Myocyte (in vitro differentiated cells): ENCODE data around the gene LHFPL6. TPM values are rescaled to one million over a fixed set of nuclear protein-coding genes. Genes with fewer than 3 reads are reported as not detected.

Experiments used
- DNase-seq: peaks from one replicate; pipeline ENCODE4 v3.0.0-alpha.2; 2012; ENCODE audit warnings: low read depth
- total RNA-seq: library from RNA; depleted of rRNA; stranded (reverse); fragments of >200 nt; gene quantifications from 2 replicates; pipeline ENCODE4 v1.2.3, GENCODE V29; 2014

Gene LHFPL6
- total RNA-seq, 1 donor from 2014 or later: 12.5 TPM

GRCh38 chr13:39315796-39316195 lies 287.2 kb downstream of the LHFPL6 start:
- DNase-seq: no peak

DNA sequence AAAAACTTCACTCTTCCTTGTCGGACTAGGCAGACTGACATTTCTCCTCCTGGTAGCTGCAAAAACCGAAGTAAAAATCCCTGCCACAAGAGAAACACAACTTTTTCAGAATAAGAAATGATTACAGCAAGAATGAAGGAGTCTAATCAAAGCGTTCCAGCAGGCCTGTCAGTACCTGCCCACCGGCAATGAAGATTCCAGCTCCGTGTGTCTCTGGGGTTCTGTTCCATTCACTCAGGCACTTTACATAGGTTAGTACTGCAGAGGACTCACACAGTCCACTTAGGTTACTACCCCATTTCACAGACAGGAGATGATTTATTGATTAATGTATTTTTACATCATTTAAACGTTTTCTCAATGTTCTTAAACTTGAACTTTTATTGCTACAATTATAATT lies 289.3 kb downstream of the LHFPL6 start:
- no peak for DNase-seq

DNA sequence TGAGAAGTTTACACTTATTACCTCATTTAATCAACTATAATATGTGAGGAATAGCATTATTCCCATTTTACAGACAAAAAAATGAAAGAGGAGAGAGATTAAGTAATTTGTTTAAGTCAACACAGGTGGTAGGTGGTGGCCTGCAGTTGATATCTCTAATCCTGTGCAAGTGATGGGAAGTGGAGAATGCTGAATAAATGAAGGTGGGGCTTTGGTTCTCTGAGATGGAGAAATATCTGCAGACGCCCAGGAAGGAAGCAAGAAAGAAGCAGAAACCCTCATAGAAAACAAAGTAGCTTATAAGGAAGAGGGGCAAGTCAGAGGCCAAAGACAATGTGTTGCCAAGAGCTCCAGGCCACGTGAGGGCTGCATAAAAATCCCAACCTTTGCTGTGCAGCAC lies 290.4 kb downstream of the LHFPL6 start:
- DNase-seq: no peak

DNA sequence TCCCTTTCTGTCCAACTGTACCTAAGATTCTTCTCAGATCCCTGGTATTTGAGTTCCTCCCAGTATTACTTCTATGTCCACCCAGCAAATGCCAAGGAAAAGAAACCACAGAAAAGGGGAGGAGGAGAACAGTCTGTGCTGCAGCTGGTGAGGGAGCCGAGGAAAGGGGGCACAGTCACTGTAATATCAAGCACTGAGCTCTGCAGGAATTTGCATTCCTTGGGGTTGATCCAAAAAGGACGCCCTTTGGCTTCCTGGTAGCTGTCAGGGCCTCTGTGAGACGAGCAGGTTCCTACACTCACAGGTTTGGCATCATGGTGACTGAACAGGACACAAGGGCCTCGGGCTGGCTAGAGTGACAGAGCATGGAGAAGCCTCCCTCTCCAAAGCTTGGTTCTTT lies 291.4 kb downstream of the LHFPL6 start:
- peak; percentile 61 for DNase-seq

DNA sequence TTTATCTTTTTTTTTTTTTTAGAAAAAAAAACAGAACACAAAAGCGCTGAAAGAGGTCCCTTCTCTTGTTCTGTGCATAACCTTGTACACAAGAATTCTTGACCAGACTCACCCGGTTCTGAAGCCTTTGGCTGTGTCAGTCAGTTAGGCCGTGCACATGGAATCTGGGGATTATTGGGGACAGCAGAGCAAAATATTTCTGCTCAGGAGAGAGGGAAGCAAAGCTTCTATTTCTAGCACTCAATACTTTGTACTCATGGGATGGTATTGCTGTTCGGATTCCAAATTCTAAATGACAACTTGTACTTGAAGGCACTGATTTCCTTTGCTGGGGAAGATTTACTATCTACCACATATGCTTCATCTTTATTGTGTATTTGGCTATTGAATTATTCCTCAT lies 292.0 kb downstream of the LHFPL6 start:
- DNase-seq: no peak

- no peak for DNase-seq
Observed at GRCh38 chr13:39306639-39307589, 296.1 kb downstream of the LHFPL6 start.

- DNase-seq: no peak
Observed at GRCh38 chr13:39302820-39303219, 300.2 kb downstream of the LHFPL6 start.

DNA sequence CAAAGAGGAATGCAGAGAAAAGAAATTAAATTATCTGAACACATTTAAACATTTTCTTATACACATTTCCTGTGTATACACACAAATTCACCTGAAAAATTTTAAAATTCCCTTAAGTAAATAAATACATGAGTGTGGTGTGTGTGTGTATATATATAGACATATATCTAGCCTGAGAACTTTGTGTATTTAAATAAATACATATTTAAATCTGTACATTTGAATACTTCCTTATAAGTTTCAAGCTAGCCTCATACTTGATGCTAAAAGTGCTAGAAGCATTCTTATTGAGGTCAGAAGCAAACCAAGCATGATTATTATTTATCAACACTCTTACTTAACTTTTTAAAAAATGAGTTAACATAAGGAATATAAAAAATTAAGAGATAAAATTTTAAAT lies 304.0 kb downstream of the LHFPL6 start:
- no peak for DNase-seq

GRCh38 chr13:39297664-39298171 lies 305.3 kb downstream of the LHFPL6 start:
- DNase-seq: no peak

- no peak for DNase-seq
Observed at GRCh38 chr13:39297023-39297422, 306.0 kb downstream of the LHFPL6 start.

GRCh38 chr13:39296193-39296592 lies 306.8 kb downstream of the LHFPL6 start:
- DNase-seq: no peak

Other genes starting within 250 kb of the LHFPL6 start
- gene COG6, start 52.5 kb upstream of the LHFPL6 start, total RNA-seq: 29.1 and 34.7 TPM in 2 replicates